SH-SY5Y (cell line): ENCODE data around the gene NCKAP5.

Experiments
- GATA2 ChIP-seq: IDR thresholded peaks from 2 replicates; pipeline ENCODE4 v1.6.1; 2011; ENCODE audit warnings: mild to moderate bottlenecking, low read depth, low read length
- GATA3 ChIP-seq: IDR thresholded peaks from 2 replicates; pipeline ENCODE4 v1.6.1; 2011; ENCODE audit warnings: low read depth, mild to moderate bottlenecking, low read length, moderate library complexity

NCKAP5 gene

GRCh38 chr2:133098787-133099186 is 469.5 kb downstream of the NCKAP5 start:
- TF ChIP-seq GATA3 (no peak), GATA2 (no peak)

GRCh38 chr2:133097666-133098065 is 470.6 kb downstream of the NCKAP5 start:
- TF ChIP-seq GATA2 = no peak
- TF ChIP-seq GATA3 = no peak

GRCh38 chr2:133092571-133092970 is 475.7 kb downstream of the NCKAP5 start:
- TF ChIP-seq GATA2 = no peak
- no peak for TF ChIP-seq GATA3

- no peak for TF ChIP-seq GATA2
- TF ChIP-seq GATA3 = no peak
These were observed 477.9 kb downstream of the NCKAP5 start for GRCh38 chr2:133090358-133090757.

- TF ChIP-seq GATA3 = no peak
- no peak for TF ChIP-seq GATA2
These were observed 482.1 kb downstream of the NCKAP5 start for GRCh38 chr2:133086176-133086575.

GRCh38 chr2:133085646-133086045 is 482.6 kb downstream of the NCKAP5 start:
- TF ChIP-seq GATA3 (peak; percentile 95), GATA2 (peak; percentile 95)

GRCh38 chr2:133082034-133082433 is 486.2 kb downstream of the NCKAP5 start:
- no peak for TF ChIP-seq GATA2
- TF ChIP-seq GATA3 = no peak

- TF ChIP-seq GATA3 (no peak), GATA2 (no peak)
These were observed 487.4 kb downstream of the NCKAP5 start for GRCh38 chr2:133080822-133081221.

GRCh38 chr2:133078667-133079411 is 489.4 kb downstream of the NCKAP5 start:
- TF ChIP-seq GATA2 = no peak
- TF ChIP-seq GATA3 = no peak

- TF ChIP-seq GATA2 = no peak
- no peak for TF ChIP-seq GATA3
These were observed 490.9 kb downstream of the NCKAP5 start for GRCh38 chr2:133077269-133077822.

- TF ChIP-seq GATA3 (no peak), GATA2 (no peak)
These were observed 495.2 kb downstream of the NCKAP5 start for GRCh38 chr2:133072837-133073694.

- TF ChIP-seq GATA3 = no peak
- TF ChIP-seq GATA2 = no peak
These were observed 504.5 kb downstream of the NCKAP5 start for GRCh38 chr2:133063775-133064174.

- no peak for TF ChIP-seq GATA2
- TF ChIP-seq GATA3 = no peak
These were observed 505.2 kb downstream of the NCKAP5 start for GRCh38 chr2:133062931-133063665.

GRCh38 chr2:133061874-133062593 is 506.2 kb downstream of the NCKAP5 start:
- TF ChIP-seq GATA2 (no peak), GATA3 (no peak)
